OCI-LY1 (cell line): ENCODE data around the gene CNPPD1.

Experiments used
- H2AFZ ChIP-seq: fragments of 200-600 bp; sonication (generic), shearing (Covaris generic); 2 replicates; pipeline ENCODE4 v1.6.0; 2014; ENCODE audit warnings: antibody characterized with exemption, mild to moderate bottlenecking, low read length
- H3F3A ChIP-seq: fragments of 200-600 bp; sonication (generic), shearing (Covaris generic); 2 replicates; pipeline ENCODE4 v1.6.0; 2014; ENCODE audit warnings: mild to moderate bottlenecking, antibody characterized with exemption, low read length, moderate library complexity; ENCODE audit not compliant: insufficient read depth
- H3K27ac ChIP-seq: fragments of 200-600 bp; sonication (generic); 2 replicates; pipeline ENCODE4 v1.5.1; 2014; ENCODE audit warnings: low read length, mixed run types, mild to moderate bottlenecking, low read depth; ENCODE audit not compliant: poor library complexity, severe bottlenecking
- H3K27me3 ChIP-seq: fragments of 200-600 bp; sonication (generic); 2 replicates; pipeline ENCODE4 v1.6.0; 2014; ENCODE audit warnings: antibody characterized with exemption, mild to moderate bottlenecking, low read length, moderate library complexity; ENCODE audit not compliant: insufficient read depth
- H3K36me3 ChIP-seq: fragments of 200-600 bp; sonication (generic); 2 replicates; pipeline ENCODE4 v1.6.1; 2014; ENCODE audit warnings: mild to moderate bottlenecking, antibody characterized with exemption, low read length, moderate library complexity, mixed read lengths; ENCODE audit not compliant: insufficient read depth
- H3K4me1 ChIP-seq: fragments of 200-600 bp; sonication (generic); 2 replicates; pipeline ENCODE4 v1.5.1; 2014; ENCODE audit warnings: mild to moderate bottlenecking, low read length, moderate library complexity; ENCODE audit not compliant: insufficient read depth, severe bottlenecking
- H3K4me2 ChIP-seq: fragments of 200-600 bp; sonication (generic), shearing (Covaris generic); 2 replicates; pipeline ENCODE4 v1.6.1; 2014; ENCODE audit warnings: low read length
- H3K4me3 ChIP-seq: fragments of 200-600 bp; sonication (generic); 2 replicates; pipeline ENCODE4 v1.5.1; 2014; ENCODE audit warnings: low read length, low read depth, mild to moderate bottlenecking, mixed read lengths; ENCODE audit not compliant: poor library complexity, severe bottlenecking
- H3K79me2 ChIP-seq: fragments of 200-600 bp; shearing (Covaris generic); 2 replicates; pipeline ENCODE4 v1.6.1; 2016; ENCODE audit warnings: mixed run types, low read length, mixed read lengths; ENCODE audit not compliant: insufficient read depth
- H3K9ac ChIP-seq: fragments of 200-600 bp; sonication (generic), shearing (Covaris generic); 2 replicates; pipeline ENCODE4 v1.6.1; 2014; ENCODE audit warnings: mild to moderate bottlenecking, low read length, mixed read lengths
- H3K9me2 ChIP-seq: fragments of 200-600 bp; sonication (generic), shearing (Covaris generic); 2 replicates; pipeline ENCODE4 v1.6.1; 2014; ENCODE audit warnings: low read depth, mild to moderate bottlenecking, low read length, mixed read lengths
- H3K9me3 ChIP-seq: fragments of 200-600 bp; shearing (Covaris generic); 2 replicates; pipeline ENCODE4 v1.6.1; 2014; ENCODE audit warnings: low read length, mixed read lengths
- H4K20me1 ChIP-seq: fragments of 200-600 bp; sonication (generic), shearing (Covaris generic); 2 replicates; pipeline ENCODE4 v1.6.0; 2016; ENCODE audit warnings: mild to moderate bottlenecking, low read length; ENCODE audit not compliant: insufficient read depth
- EZH2 ChIP-seq: fragments of 200-600 bp; sonication (generic), shearing (Covaris generic); IDR thresholded peaks from 2 replicates; pipeline ENCODE4 v1.8.0; 2017; ENCODE audit warnings: borderline replicate concordance, mixed run types, mild to moderate bottlenecking, antibody characterized with exemption, low read length, moderate library complexity, mixed read lengths
- TF ChIP-seq, protein P1 (sequence below): fragments of 200-600 bp; sonication (generic), shearing (Covaris generic); IDR thresholded peaks from 2 replicates; pipeline ENCODE4 v1.5.1; 2017; ENCODE audit warnings: mild to moderate bottlenecking, antibody characterized with exemption, low read length, moderate library complexity, mixed read lengths

The CNPPD1 gene

DNA sequence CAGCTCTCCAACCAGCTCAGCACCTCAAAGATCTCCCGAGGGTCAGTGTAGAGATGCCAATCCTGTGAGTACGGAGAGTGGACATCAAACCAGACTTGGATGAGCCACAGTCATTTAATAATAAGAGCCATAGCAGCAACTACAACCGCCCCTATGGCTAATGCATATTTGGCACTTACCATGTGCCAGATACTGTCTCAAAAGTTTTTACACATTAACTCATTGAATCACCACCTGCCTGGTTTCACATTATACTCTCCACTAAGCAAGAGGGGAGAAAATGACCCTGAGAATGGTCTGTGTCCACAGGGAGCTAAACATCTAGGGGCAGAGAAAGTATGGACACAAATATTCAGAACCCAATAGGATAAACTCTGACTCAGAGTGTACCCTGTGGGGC lies 2.6 kb downstream of the CNPPD1 start:
- no peak overlapping the region for H3K9ac ChIP-seq
- H3K4me3 ChIP-seq = no peak overlapping the region
- no peak overlapping the region for H3K27ac ChIP-seq

DNA sequence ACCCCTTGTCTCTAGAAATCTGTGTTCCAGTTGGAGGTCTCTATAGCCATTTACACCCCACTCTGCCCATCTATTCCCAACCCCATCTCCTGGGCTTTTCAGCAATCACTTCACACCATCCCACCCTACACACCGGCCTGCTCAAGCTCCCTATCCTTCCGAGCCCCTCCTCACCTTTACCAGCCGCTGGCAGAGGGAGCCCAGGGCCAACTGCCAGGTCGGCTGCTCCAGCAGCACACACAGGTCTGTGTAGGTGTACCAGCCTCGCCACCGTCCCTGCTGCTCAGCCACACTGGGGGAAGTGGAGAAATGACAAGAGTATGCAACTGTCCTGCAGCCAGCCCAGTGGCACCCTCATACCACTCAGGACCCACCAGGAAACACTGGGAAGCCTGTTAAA lies 3.5 kb downstream of the CNPPD1 start:
- Histone ChIP-seq H3K36me3 (peaks cover 24% of the 10 kb centered on the region; the same call in 1 of the 2 replicates), H3K9ac (no peak overlapping the region), H3K4me2 (no peak overlapping the region), H3K9me2 (no peaks in the 10 kb centered on the region), H3K27me3 (no peaks in the 10 kb centered on the region), H4K20me1 (no peaks in the 10 kb centered on the region), H2AFZ (no peak overlapping the region), H3K79me2 (no peaks in the 10 kb centered on the region), H3F3A (no peaks in the 10 kb centered on the region; the same call in 1 of the 2 replicates), H3K9me3 (no peaks in the 10 kb centered on the region), H3K4me3 (no peak overlapping the region), H3K4me1 (peaks cover 10% of the 10 kb centered on the region), H3K27ac (no peak overlapping the region)
- no peak for TF ChIP-seq EZH2
- TF ChIP-seq, protein P1, sequence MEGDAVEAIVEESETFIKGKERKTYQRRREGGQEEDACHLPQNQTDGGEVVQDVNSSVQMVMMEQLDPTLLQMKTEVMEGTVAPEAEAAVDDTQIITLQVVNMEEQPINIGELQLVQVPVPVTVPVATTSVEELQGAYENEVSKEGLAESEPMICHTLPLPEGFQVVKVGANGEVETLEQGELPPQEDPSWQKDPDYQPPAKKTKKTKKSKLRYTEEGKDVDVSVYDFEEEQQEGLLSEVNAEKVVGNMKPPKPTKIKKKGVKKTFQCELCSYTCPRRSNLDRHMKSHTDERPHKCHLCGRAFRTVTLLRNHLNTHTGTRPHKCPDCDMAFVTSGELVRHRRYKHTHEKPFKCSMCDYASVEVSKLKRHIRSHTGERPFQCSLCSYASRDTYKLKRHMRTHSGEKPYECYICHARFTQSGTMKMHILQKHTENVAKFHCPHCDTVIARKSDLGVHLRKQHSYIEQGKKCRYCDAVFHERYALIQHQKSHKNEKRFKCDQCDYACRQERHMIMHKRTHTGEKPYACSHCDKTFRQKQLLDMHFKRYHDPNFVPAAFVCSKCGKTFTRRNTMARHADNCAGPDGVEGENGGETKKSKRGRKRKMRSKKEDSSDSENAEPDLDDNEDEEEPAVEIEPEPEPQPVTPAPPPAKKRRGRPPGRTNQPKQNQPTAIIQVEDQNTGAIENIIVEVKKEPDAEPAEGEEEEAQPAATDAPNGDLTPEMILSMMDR = no peak

More for the DNA sequence above, 2.6 kb downstream of the CNPPD1 start:
- peaks cover 16% of the 10 kb centered on the region for H3K4me1 ChIP-seq
- no peaks in the 10 kb centered on the region; the same call in 1 of the 2 replicates for H3F3A ChIP-seq
- H3K27me3 ChIP-seq = no peaks in the 10 kb centered on the region
- no peaks in the 10 kb centered on the region for H3K9me2 ChIP-seq
- no peak overlapping the region for H3K4me2 ChIP-seq
- TF ChIP-seq EZH2 = no peak
- TF ChIP-seq, protein P1 = no peak
- H2AFZ ChIP-seq = no peak overlapping the region
- H4K20me1 ChIP-seq = no peaks in the 10 kb centered on the region
- H3K36me3 ChIP-seq = peaks cover 24% of the 10 kb centered on the region; the same call in 1 of the 2 replicates
- peaks cover 6% of the 10 kb centered on the region; the same call in 1 of the 2 replicates for H3K79me2 ChIP-seq
- no peaks in the 10 kb centered on the region for H3K9me3 ChIP-seq

DNA sequence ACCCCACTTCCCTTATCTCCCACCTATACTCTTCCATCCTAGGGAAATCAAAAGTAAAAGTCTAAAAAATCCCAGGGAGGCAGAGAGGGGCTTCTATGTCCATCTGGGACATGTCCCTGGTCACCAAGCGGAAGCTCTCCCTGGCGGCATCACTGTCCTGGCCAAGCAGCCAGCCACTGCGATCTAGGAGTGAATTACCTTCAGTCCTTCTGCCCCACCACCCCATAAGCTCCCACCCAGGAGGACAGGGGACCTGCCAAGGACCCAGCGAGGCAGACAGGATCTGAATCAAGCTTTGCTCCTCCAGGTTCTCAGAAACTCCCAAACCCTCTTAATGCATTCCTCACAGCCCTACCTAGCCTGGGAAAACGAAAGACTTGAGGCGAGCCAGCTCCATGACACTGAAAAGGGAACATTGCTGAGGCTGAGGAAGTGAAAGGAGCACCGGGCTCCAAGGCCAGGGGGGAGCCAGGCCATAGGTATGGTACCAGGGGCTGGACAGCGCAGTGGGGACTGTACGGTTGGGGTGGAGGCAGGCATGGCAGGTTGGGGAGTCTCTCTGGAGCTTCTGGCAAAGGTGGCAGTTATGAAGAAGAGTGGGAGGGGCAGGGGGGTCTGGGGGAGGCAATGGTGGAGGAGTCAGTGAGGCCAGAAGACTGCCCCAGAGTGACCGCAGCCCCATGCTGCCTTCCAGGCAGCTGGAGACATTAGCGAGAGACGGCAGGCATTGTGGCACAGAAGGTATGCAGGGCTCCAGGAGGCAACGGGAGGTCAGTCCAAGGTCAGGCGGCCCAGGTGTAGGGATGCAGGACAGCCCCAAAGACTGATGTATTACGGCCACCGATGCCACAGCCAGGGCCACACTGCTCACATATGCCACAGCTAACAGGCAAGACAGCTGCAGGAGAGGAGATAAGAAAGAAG lies 4.2 kb downstream of the CNPPD1 start:
- no peak overlapping the region for H3K27ac ChIP-seq
- peaks cover 24% of the 10 kb centered on the region; the same call in 1 of the 2 replicates for H3K36me3 ChIP-seq
- H3K4me2 ChIP-seq = no peak overlapping the region
- H3K9me2 ChIP-seq = no peaks in the 10 kb centered on the region
- no peaks in the 10 kb centered on the region for H3K27me3 ChIP-seq
- H3K9me3 ChIP-seq = no peaks in the 10 kb centered on the region
- no peaks in the 10 kb centered on the region for H4K20me1 ChIP-seq
- H3K4me3 ChIP-seq = no peak overlapping the region
- H2AFZ ChIP-seq = no peak overlapping the region
- H3K4me1 ChIP-seq = peaks cover 10% of the 10 kb centered on the region
- no peak for TF ChIP-seq EZH2
- TF ChIP-seq, protein P1 = no peak
- no peaks in the 10 kb centered on the region for H3K79me2 ChIP-seq
- H3F3A ChIP-seq = no peaks in the 10 kb centered on the region; the same call in 1 of the 2 replicates
- H3K9ac ChIP-seq = no peak overlapping the region
